ENCODE data around the gene GBP2.

The GBP2 gene

DNA sequence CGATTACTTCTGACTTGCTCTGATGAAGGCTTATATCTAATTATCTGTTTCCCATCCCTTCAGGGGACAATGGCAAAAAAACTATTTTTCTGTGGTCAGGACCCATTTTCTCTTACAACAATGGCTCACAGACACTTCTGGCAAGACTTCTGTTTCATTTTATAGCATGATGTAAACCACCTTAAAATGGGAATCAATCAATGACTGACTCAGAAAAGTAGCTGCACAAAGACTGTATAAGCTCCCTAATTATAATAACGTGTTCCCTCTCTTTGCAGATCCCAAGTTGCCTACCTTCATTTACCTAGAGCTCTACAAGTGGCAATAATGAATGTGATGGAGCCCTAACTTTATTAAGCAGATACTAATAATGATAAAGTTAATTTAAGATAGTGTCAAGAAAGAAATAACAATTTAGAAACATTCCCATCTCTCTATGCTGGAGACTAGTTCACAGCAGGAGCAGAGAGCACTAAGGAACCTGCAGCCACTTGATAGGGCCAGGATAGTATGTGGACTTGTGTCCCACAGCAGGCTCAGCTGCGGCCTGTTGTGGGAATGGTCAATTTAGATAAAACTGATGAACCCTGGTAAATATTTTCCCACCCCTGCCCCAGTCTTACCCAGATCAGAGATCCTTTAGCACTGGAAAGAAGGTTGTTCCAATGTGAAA, 538 bp downstream of the GBP2 start:
- no peaks in the 10 kb centered on the region for H3K27me3 ChIP-seq (ENCODE audit: control insufficient read depth, insufficient read depth, low read length)
- H3K9ac ChIP-seq (ENCODE audit: low read depth, low read length) = peak overlapping the region; percentile 35
- H3K36me3 ChIP-seq (ENCODE audit: insufficient read depth, low read length) = no peaks in the 10 kb centered on the region
- H3K4me3 ChIP-seq (ENCODE audit: low read length) = peak overlapping the region; percentile 65
- no peaks in the 10 kb centered on the region for H3K9me3 ChIP-seq (replicated peaks; ENCODE audit: low read length)
- H3K4me1 ChIP-seq (ENCODE audit: control insufficient read depth, insufficient read depth, low read length) = peaks cover 14% of the 10 kb centered on the region
- H3K4me2 ChIP-seq (ENCODE audit: low read length) = peak overlapping the region; percentile 78

DNA sequence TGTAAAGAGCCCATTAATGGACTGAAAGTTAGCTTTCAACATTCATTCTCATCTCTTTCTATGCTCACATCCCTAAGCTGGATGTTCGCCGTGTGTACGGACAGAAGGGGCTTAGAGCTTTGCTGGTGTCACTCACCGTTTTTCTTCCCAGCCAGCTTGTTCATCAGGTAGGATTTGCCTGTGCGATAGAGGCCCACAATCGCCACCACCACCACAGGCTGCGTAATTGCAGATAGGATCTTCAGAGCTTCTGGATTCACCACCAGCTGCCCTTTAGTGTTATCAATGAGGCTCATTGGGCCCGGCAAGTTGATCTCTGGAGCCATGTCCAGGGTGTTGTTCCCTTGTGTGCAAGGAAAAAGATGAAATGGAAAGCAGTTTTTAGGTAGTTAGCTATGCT, 4.3 kb downstream of the GBP2 start:
- Histone ChIP-seq H3K36me3 (ENCODE audit: insufficient read depth, low read length) (no peaks in the 10 kb centered on the region), H3K4me2 (ENCODE audit: low read length) (no peak overlapping the region), H3K27me3 (ENCODE audit: control insufficient read depth, insufficient read depth, low read length) (no peaks in the 10 kb centered on the region)

DNA sequence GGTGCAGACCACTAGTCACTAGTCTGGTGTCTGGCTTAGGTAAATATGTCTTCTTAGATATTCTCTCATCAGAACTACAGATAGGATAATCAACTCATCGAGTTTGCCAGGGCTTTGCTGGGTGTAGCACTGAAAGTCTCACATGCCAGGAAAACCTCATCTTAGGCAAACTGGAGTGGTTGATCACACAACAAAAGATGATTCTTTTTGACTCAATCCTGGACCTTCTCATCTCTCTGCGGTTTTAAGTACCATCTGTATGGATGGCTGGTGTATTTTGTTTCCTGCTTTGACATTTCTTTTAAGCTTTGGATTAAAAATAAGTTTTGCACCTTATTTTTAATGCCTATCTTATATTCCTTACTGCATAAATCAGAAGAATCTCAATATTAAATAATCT, 11.3 kb downstream of the GBP2 start:
- no peaks in the 10 kb centered on the region for H3K27me3 ChIP-seq (ENCODE audit: control insufficient read depth, insufficient read depth, low read length)
- H3K4me2 ChIP-seq (ENCODE audit: low read length) = no peak overlapping the region
- H3K9me3 ChIP-seq (replicated peaks; ENCODE audit: low read length) = no peaks in the 10 kb centered on the region
- H3K4me3 ChIP-seq (ENCODE audit: low read length) = no peak overlapping the region
- no peaks in the 10 kb centered on the region for H3K4me1 ChIP-seq (ENCODE audit: control insufficient read depth, insufficient read depth, low read length)
- H3K36me3 ChIP-seq (ENCODE audit: insufficient read depth, low read length) = no peaks in the 10 kb centered on the region
- no peak overlapping the region for H3K9ac ChIP-seq (ENCODE audit: low read depth, low read length)

More for the DNA sequence above, 4.3 kb downstream of the GBP2 start:
- Histone ChIP-seq H3K9ac (ENCODE audit: low read depth, low read length) (no peak overlapping the region), H3K4me1 (ENCODE audit: control insufficient read depth, insufficient read depth, low read length) (peaks cover 9% of the 10 kb centered on the region), H3K9me3 (replicated peaks; ENCODE audit: low read length) (no peaks in the 10 kb centered on the region), H3K4me3 (ENCODE audit: low read length) (no peak overlapping the region)

DNA sequence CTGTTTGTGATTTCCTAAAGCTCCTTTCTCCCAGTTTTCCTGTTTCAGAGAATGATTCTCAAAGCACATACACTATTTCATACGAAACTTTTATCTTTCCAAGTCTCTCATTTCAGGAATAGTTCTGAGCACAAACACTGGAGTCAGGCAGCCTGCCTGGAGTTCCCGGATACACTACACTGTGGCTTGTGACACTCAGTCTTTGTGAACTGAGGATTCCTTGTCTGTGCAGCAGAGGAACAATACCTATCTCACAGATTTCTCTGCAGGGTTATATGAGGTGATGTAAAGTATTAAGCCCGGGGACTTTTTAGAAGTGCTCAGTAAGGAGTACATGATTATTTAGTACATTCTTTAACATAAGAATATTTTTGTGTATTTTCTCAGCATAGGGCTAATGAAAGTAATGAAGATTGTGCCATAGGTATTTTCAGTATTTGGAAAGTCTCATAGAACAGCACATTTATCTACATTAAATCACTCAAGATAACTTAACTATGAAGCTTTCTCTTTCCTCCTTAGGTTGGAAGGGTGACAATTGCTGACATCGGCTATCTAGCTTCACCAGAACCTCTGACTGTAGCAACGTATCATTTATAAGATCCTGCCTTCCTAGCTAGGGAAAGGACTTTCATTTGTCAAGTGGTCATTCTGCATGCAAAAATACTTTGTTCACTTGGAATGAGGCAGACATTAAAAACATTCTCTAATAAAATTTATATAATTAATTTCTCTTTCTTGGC, 12.9 kb downstream of the GBP2 start:
- Histone ChIP-seq H3K36me3 (ENCODE audit: insufficient read depth, low read length) (no peaks in the 10 kb centered on the region), H3K4me3 (ENCODE audit: low read length) (no peak overlapping the region), H3K9ac (ENCODE audit: low read depth, low read length) (no peak overlapping the region), H3K4me1 (ENCODE audit: control insufficient read depth, insufficient read depth, low read length) (no peaks in the 10 kb centered on the region), H3K27me3 (ENCODE audit: control insufficient read depth, insufficient read depth, low read length) (no peaks in the 10 kb centered on the region), H3K4me2 (ENCODE audit: low read length) (no peak overlapping the region), H3K9me3 (replicated peaks; ENCODE audit: low read length) (no peaks in the 10 kb centered on the region)

DNA sequence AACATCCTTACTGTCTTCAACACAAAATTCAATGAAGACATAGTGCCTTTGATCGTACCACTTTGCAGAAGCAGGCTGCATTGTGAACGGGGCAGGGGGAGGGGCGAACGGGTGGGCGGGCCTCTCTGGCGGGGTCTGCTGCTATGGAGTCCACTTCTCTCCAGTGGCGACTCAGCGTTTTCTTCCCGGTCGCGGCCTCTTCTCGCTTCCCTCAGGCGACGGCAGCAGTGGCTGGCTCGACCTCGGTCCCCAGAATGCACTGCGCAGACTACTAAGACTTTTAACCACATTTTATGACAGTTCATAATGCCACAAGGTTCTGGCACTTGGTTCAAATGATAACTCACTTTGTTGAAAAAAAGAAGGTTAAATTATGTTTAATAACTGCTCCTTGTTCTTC, 21.2 kb downstream of the GBP2 start:
- H3K9ac ChIP-seq (ENCODE audit: low read depth, low read length) = no peak overlapping the region
- H3K4me1 ChIP-seq (ENCODE audit: control insufficient read depth, insufficient read depth, low read length) = no peaks in the 10 kb centered on the region
- no peak overlapping the region for H3K4me2 ChIP-seq (ENCODE audit: low read length)
- no peak overlapping the region for H3K4me3 ChIP-seq (ENCODE audit: low read length)
- no peaks in the 10 kb centered on the region for H3K27me3 ChIP-seq (ENCODE audit: control insufficient read depth, insufficient read depth, low read length)
- H3K36me3 ChIP-seq (ENCODE audit: insufficient read depth, low read length) = no peaks in the 10 kb centered on the region
- H3K9me3 ChIP-seq (replicated peaks; ENCODE audit: low read length) = no peaks in the 10 kb centered on the region

DNA sequence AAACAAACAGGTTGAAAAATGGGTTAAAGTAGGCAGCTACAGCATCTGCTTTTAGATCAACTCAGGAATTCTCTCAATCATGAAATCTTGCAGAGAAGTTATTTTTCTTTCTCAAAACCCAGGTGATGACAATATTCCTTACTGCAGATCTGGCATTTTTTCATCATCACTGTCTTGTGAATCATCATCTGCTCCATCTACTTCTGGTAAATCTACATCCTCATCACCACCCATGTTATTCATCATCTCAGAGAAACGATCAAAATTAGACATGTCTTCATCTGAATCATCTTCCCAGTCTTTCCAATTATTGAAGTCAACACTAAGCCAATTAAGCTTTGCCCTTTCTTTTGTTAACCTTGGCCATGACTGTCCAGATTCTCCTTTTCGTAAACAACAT, 21.8 kb downstream of the GBP2 start:
- no peaks in the 10 kb centered on the region for H3K36me3 ChIP-seq (ENCODE audit: insufficient read depth, low read length)
- H3K4me1 ChIP-seq (ENCODE audit: control insufficient read depth, insufficient read depth, low read length) = no peaks in the 10 kb centered on the region
- H3K4me2 ChIP-seq (ENCODE audit: low read length) = no peak overlapping the region
- no peaks in the 10 kb centered on the region for H3K27me3 ChIP-seq (ENCODE audit: control insufficient read depth, insufficient read depth, low read length)
- H3K9me3 ChIP-seq (replicated peaks; ENCODE audit: low read length) = no peaks in the 10 kb centered on the region
- H3K4me3 ChIP-seq (ENCODE audit: low read length) = no peak overlapping the region
- H3K9ac ChIP-seq (ENCODE audit: low read depth, low read length) = no peak overlapping the region

DNA sequence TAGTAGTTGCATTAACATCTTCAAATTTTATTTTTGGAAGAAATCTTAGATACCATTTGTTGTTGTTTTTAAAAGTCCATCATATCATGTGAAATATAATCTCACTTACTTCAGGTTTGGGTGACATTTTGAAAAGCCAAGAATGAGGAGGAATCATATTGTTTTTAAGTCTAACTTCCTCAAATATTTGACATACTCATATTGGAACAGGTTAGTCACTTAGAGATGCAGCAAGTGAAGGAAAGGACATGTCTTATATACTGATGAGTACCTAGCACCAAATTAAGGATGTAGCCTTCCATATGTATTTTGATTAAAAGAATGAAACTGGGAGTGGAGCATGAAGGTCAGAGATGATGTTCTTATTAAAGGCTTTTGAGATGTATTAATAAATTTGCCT, 23.9 kb downstream of the GBP2 start:
- Histone ChIP-seq H3K4me3 (ENCODE audit: low read length) (no peak overlapping the region), H3K4me1 (ENCODE audit: control insufficient read depth, insufficient read depth, low read length) (no peaks in the 10 kb centered on the region), H3K27me3 (ENCODE audit: control insufficient read depth, insufficient read depth, low read length) (no peaks in the 10 kb centered on the region), H3K9ac (ENCODE audit: low read depth, low read length) (no peak overlapping the region), H3K36me3 (ENCODE audit: insufficient read depth, low read length) (no peaks in the 10 kb centered on the region), H3K9me3 (replicated peaks; ENCODE audit: low read length) (no peaks in the 10 kb centered on the region), H3K4me2 (ENCODE audit: low read length) (no peak overlapping the region)

DNA sequence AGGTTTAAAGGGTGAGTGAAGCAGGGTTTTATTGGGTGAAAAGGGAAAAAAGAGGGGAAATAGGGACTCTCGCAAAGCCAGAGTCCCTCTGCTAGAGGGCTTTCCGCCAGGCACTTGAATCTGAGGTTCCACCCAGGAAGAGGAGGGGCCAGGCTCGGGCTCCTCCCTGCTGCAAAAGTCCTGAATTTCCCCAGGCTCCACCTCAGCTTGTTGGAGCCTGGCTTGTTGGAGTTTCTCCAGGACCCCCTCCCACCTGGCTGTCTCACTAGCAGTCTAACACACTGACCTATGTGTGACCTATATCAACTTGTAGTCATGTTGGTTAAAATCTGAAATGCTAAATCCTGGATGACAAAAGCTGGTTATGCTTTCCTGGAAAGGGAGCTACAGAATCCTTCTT, 25.5 kb downstream of the GBP2 start:
- no peak overlapping the region for H3K9ac ChIP-seq (ENCODE audit: low read depth, low read length)
- no peaks in the 10 kb centered on the region for H3K9me3 ChIP-seq (replicated peaks; ENCODE audit: low read length)
- no peaks in the 10 kb centered on the region for H3K4me1 ChIP-seq (ENCODE audit: control insufficient read depth, insufficient read depth, low read length)
- no peak overlapping the region for H3K4me2 ChIP-seq (ENCODE audit: low read length)
- H3K4me3 ChIP-seq (ENCODE audit: low read length) = no peak overlapping the region
- no peaks in the 10 kb centered on the region for H3K36me3 ChIP-seq (ENCODE audit: insufficient read depth, low read length)
- H3K27me3 ChIP-seq (ENCODE audit: control insufficient read depth, insufficient read depth, low read length) = no peaks in the 10 kb centered on the region

DNA sequence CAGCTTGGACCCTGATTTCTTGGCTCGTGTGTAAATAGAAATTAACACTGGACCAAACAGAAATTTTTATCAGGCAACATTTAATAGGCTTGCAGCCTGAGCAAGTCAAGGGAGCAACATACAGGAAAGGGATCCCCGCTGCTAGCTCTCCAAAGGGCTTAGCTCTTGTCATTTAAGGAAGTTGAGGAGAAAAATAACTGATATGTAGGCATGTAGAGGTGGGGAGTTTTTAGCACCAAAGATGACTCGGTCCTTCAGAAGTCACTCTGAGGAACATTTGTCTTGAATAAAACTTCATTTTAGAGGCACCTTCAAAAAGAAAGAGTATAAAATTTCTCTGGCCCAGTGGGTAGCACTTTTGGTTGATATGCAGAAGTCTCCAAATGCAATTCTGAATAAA, 27.1 kb downstream of the GBP2 start:
- H3K27me3 ChIP-seq (ENCODE audit: control insufficient read depth, insufficient read depth, low read length) = no peaks in the 10 kb centered on the region
- H3K9ac ChIP-seq (ENCODE audit: low read depth, low read length) = no peak overlapping the region
- no peaks in the 10 kb centered on the region for H3K9me3 ChIP-seq (replicated peaks; ENCODE audit: low read length)
- H3K4me3 ChIP-seq (ENCODE audit: low read length) = no peak overlapping the region
- no peak overlapping the region for H3K4me2 ChIP-seq (ENCODE audit: low read length)
- no peaks in the 10 kb centered on the region for H3K4me1 ChIP-seq (ENCODE audit: control insufficient read depth, insufficient read depth, low read length)
- no peaks in the 10 kb centered on the region for H3K36me3 ChIP-seq (ENCODE audit: insufficient read depth, low read length)

DNA sequence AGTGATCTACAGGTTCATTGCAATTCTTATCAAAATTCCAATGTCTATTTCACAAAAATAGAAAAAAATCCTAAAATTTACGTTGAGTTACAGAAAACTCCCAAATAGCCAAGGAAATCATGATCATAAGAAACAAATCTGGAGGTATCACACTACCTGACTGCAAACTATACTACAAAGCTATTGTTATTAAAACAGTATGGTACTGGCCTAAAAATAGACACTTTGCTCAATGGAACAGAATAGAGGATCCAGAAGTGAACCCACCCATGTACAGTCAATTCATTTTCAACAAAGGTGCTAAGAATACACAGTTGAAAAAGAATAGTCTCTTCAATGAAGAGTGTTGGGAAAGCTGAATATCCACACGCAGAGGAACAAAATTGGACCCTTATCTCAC, 30.2 kb downstream of the GBP2 start:
- H3K27me3 ChIP-seq (ENCODE audit: control insufficient read depth, insufficient read depth, low read length) = no peaks in the 10 kb centered on the region
- H3K9ac ChIP-seq (ENCODE audit: low read depth, low read length) = no peak overlapping the region
- H3K4me3 ChIP-seq (ENCODE audit: low read length) = no peak overlapping the region
- H3K9me3 ChIP-seq (replicated peaks; ENCODE audit: low read length) = no peaks in the 10 kb centered on the region
- H3K36me3 ChIP-seq (ENCODE audit: insufficient read depth, low read length) = no peaks in the 10 kb centered on the region
- no peak overlapping the region for H3K4me2 ChIP-seq (ENCODE audit: low read length)
- H3K4me1 ChIP-seq (ENCODE audit: control insufficient read depth, insufficient read depth, low read length) = no peaks in the 10 kb centered on the region

DNA sequence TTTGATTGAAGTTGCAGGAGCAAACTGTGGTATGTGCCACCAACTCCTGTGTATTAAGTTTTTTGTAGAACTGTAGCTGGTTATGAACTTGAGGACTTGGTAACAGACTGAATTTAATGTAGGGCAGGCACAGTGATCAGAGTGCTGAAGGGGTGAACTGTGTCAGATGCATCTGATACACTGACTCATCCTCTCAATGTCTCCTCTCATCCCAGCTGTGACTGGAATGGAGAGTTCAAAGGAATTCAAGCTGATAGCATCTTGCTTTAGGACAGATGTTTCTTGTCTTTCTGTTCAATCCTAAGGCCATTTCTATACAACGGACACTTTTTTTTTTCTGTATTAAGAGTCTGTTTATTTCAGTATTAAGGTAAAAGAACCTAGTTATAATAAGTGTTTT, 36.0 kb downstream of the GBP2 start:
- H3K4me2 ChIP-seq (ENCODE audit: low read length) = no peak overlapping the region
- H3K36me3 ChIP-seq (ENCODE audit: insufficient read depth, low read length) = no peaks in the 10 kb centered on the region
- no peaks in the 10 kb centered on the region for H3K4me1 ChIP-seq (ENCODE audit: control insufficient read depth, insufficient read depth, low read length)
- H3K27me3 ChIP-seq (ENCODE audit: control insufficient read depth, insufficient read depth, low read length) = no peaks in the 10 kb centered on the region
- no peak overlapping the region for H3K4me3 ChIP-seq (ENCODE audit: low read length)
- H3K9ac ChIP-seq (ENCODE audit: low read depth, low read length) = no peak overlapping the region
- no peaks in the 10 kb centered on the region for H3K9me3 ChIP-seq (replicated peaks; ENCODE audit: low read length)

DNA sequence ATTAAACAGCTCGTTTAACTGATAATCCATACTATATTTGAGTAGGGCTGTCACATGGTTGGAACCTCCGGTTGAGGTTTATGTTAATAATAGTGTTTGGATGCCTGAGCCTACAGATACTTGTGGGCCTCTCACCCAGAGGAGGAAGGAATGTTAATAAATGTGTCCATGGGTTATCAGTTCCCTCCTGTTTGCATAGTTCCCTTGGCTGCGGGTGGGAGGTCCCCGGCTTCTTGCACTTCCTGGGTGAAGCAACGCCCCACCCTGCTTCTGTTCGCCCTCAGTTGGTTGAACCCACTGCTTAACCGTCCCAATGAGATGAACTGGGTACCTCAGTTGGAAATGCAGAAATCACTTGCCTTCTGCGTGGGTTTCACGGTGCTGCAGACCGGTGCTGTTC, 37.3 kb downstream of the GBP2 start:
- Histone ChIP-seq H3K4me3 (ENCODE audit: low read length) (peak overlapping the region; percentile 58), H3K4me1 (ENCODE audit: control insufficient read depth, insufficient read depth, low read length) (no peaks in the 10 kb centered on the region), H3K9me3 (replicated peaks; ENCODE audit: low read length) (no peaks in the 10 kb centered on the region), H3K9ac (ENCODE audit: low read depth, low read length) (no peak overlapping the region), H3K4me2 (ENCODE audit: low read length) (peak overlapping the region; percentile 65), H3K27me3 (ENCODE audit: control insufficient read depth, insufficient read depth, low read length) (no peaks in the 10 kb centered on the region), H3K36me3 (ENCODE audit: insufficient read depth, low read length) (no peaks in the 10 kb centered on the region)

Data from skeletal muscle satellite cell (primary cell).